Osteocyte (in vitro differentiated cells): Measurements from ENCODE around the gene DDX10. TPM values are rescaled to one million over a fixed set of nuclear protein-coding genes. Genes with fewer than 3 reads are reported as not detected.

Experiments
- DNase-seq: peaks from one replicate; pipeline ENCODE4 v3.0.0; 2021; ENCODE audit warnings: mixed read lengths; ENCODE audit not compliant: unreplicated experiment; ENCODE audit errors: extremely low spot score
- H3K27ac Mint-ChIP-seq: one replicate; pipeline ENCODE4 v1.8.0; 2021; ENCODE audit warnings: mild to moderate bottlenecking, mixed read lengths; ENCODE audit not compliant: unreplicated experiment
- H3K27me3 Mint-ChIP-seq: one replicate; pipeline ENCODE4 v1.8.0; 2021; ENCODE audit warnings: mixed read lengths; ENCODE audit not compliant: unreplicated experiment
- H3K36me3 Mint-ChIP-seq: one replicate; pipeline ENCODE4 v1.8.0; 2021; ENCODE audit warnings: mixed read lengths; ENCODE audit not compliant: unreplicated experiment
- H3K4me1 Mint-ChIP-seq: one replicate; pipeline ENCODE4 v1.8.0; 2021; ENCODE audit warnings: mixed read lengths; ENCODE audit not compliant: unreplicated experiment
- H3K4me3 Mint-ChIP-seq: one replicate; pipeline ENCODE4 v1.8.0; 2021; ENCODE audit warnings: mild to moderate bottlenecking, moderate library complexity, mixed read lengths; ENCODE audit not compliant: unreplicated experiment
- H3K9me3 Mint-ChIP-seq: one replicate; pipeline ENCODE4 v1.8.0; 2021; ENCODE audit warnings: mixed read lengths; ENCODE audit not compliant: unreplicated experiment
- total RNA-seq: library from RNA; stranded (reverse); gene quantifications from 2 replicates; pipeline ENCODE4 v1.2.1, GENCODE V29; 2021
- TF ChIP-seq, protein P1 (sequence below): fragments of 200-600 bp; sonication (generic); IDR thresholded peaks from 2 replicates; pipeline ENCODE4 v1.5.0; 2021; ENCODE audit warnings: antibody characterized with exemption, mild to moderate bottlenecking, moderate library complexity

The DDX10 gene
- total RNA-seq, 1 donor from 2014 or later = 34.6 TPM

DNA sequence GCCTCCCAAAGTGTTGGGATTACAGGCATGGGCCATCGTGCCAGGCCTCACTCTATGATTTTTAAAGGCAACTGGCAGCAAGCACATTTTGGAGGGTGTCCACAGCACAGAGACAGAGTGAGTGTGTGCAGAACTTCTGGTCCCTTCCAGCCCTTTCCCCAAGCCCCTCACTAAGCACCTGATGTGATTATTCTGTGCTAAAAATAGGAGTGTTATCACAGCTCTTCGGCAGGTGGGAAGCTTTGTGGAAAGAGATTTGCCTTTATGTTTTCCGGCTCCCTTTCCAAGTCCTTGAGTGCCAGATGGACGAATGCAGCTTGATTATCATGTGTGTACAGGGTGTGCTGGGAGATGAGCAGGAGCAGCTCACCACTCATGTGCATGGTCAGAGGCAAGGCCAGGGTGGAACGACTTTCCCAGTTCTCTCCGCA lies 310.8 kb downstream of the DDX10 start:
- Mint-ChIP-seq H3K27ac (no peak overlapping the region), H3K9me3 (no peaks in the 10 kb centered on the region), H3K36me3 (no peaks in the 10 kb centered on the region), H3K27me3 (no peaks in the 10 kb centered on the region), H3K4me3 (no peak overlapping the region), H3K4me1 (peaks cover 11% of the 10 kb centered on the region)
- no peak for DNase-seq
- TF ChIP-seq, protein P1, sequence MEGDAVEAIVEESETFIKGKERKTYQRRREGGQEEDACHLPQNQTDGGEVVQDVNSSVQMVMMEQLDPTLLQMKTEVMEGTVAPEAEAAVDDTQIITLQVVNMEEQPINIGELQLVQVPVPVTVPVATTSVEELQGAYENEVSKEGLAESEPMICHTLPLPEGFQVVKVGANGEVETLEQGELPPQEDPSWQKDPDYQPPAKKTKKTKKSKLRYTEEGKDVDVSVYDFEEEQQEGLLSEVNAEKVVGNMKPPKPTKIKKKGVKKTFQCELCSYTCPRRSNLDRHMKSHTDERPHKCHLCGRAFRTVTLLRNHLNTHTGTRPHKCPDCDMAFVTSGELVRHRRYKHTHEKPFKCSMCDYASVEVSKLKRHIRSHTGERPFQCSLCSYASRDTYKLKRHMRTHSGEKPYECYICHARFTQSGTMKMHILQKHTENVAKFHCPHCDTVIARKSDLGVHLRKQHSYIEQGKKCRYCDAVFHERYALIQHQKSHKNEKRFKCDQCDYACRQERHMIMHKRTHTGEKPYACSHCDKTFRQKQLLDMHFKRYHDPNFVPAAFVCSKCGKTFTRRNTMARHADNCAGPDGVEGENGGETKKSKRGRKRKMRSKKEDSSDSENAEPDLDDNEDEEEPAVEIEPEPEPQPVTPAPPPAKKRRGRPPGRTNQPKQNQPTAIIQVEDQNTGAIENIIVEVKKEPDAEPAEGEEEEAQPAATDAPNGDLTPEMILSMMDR = no peak

DNA sequence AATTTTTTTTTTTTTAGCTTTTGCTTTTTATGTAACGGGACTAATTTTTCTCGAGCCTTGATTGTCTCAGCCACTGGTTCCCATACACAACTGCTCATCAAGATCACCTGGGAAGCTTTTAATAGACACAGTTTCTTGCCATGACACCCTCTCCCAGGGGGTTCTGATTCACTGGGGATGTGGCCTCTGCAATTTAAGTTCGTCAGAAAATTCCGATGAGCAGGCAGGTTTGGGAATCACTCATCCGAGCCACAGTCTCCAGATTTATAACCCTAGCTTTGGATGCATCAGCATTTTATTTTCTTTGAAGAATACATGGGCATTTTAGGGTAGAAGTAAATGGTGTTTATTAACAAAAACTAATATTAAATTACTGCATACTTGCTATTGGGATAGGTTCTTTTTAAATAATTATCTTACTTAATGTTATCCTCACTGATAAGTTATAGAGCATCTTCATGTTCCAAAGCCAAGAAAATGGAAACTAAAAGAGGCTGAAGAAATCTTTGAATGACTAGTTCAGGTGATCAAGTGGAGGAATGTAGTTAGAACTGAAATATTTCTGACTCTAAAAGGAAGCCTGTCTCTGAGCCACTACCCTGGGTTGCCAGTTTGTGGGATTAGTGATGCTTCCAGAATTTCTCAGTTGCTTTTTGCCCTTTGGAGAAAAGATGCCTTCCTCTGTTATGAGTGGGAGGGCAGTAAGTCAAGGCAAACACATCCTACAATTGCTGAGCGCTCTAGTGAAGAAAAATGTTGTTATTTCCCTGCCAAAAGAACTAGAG lies 319.0 kb downstream of the DDX10 start:
- Mint-ChIP-seq H3K27ac (no peak overlapping the region), H3K36me3 (no peaks in the 10 kb centered on the region), H3K4me1 (peaks cover 15% of the 10 kb centered on the region), H3K27me3 (no peaks in the 10 kb centered on the region), H3K4me3 (no peak overlapping the region), H3K9me3 (no peaks in the 10 kb centered on the region)
- no peak for DNase-seq
- TF ChIP-seq, protein P1 = no peak

DNA sequence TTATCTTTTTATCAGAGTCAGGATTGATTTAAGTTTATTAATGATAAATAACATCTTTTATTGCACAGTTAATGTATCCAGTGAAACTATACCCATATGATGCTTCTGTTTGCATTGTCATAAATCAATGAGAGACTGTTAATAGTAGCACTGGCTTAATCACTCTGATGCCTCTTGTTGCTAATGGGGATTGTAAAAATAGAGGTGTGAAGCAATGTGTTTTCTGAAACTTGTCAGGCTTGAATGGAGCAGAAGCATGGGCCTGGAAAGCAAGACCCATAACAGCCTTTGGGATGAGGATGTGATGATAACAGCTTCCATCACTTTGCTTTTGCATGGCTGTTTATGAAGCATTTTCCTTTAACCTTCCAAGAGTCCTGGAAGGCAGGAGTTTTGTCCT lies 319.7 kb downstream of the DDX10 start:
- no peak overlapping the region for H3K4me3 Mint-ChIP-seq
- H3K27me3 Mint-ChIP-seq = no peaks in the 10 kb centered on the region
- TF ChIP-seq, protein P1 = no peak

DNA sequence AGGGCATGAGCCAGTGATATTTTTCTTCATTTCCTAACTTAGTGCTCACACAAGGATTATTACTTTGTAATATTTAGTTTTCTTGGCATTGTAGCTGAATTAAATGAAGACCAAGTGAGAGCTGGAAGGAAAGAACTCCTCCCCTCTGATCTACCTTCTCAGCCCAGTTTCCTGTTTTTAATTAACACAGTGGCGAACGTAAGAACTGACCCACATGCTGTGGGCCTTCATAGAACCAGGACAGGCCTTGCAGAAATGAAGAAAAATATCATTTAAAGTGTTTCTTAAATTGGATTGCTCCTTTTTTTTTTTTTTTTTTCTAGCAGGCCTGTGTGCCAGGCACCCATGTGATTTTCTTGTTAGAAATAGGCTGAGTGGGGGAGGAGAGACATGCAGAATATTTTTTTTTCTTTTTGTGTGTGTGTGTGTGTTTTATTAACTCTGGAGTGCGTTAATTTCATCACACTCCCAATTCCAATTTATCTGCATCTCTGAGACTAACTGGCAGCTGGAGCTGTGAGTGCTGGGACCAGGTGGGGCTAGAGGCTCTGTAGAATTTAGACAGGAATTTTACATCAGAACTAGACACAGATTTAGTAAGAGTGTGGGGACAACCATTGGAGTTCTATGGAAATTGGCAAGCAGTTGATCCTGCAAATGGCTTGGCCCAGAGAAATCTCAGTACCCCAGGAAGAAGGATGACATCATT lies 320.5 kb downstream of the DDX10 start:
- Mint-ChIP-seq H3K4me3 (no peak overlapping the region), H3K27ac (peak overlapping the region; percentile 62), H3K27me3 (no peaks in the 10 kb centered on the region), H3K4me1 (peaks cover 15% of the 10 kb centered on the region), H3K36me3 (no peaks in the 10 kb centered on the region), H3K9me3 (peaks cover 6% of the 10 kb centered on the region)
- no peak for DNase-seq
- TF ChIP-seq, protein P1 = no peak

More for the DNA sequence above, 319.7 kb downstream of the DDX10 start:
- peaks cover 15% of the 10 kb centered on the region for H3K4me1 Mint-ChIP-seq
- no peaks in the 10 kb centered on the region for H3K36me3 Mint-ChIP-seq
- DNase-seq = no peak
- no peaks in the 10 kb centered on the region for H3K9me3 Mint-ChIP-seq
- no peak overlapping the region for H3K27ac Mint-ChIP-seq

DNA sequence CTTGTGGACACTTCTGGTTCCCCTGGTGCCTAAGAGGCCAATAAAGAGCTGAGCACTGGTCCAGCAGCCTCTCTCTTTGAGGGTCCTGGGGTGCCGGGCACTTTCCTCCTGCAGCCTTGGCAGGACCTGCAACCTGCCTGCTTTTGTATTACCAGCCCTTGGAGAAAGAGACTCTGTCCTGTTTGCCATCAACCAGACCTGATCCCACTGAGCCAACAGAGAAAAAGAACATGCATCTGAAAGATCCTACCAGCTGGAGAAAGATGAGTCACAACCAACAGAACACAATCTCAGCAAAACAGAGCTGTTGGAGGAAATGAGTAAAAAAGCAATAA lies 321.0 kb downstream of the DDX10 start:
- TF ChIP-seq, protein P1 = no peak
- H3K36me3 Mint-ChIP-seq = no peaks in the 10 kb centered on the region

More for the DNA sequence above, 321.0 kb downstream of the DDX10 start:
- Mint-ChIP-seq H3K4me1 (peaks cover 15% of the 10 kb centered on the region), H3K4me3 (no peak overlapping the region), H3K27me3 (no peaks in the 10 kb centered on the region), H3K27ac (peak overlapping the region; percentile 62), H3K9me3 (peaks cover 9% of the 10 kb centered on the region)
- DNase-seq = no peak
